Left ventricle myocardium inferior (tissue), 1 donor: ENCODE data around the gene WSCD2. TPM values are rescaled to one million over a fixed set of nuclear protein-coding genes. Genes with fewer than 3 reads are reported as not detected.
A peak's percentile ranks its signal among the peaks of the same experiment; 100 is the strongest.

Experiments
- DNase-seq: peaks from one replicate; pipeline ENCODE4 v3.0.0-alpha.2; 2020
- H3K27ac ChIP-seq: fragments of 200-600 bp; replicated peaks from 2 replicates; pipeline ENCODE4 v1.8.0; 2021
- H3K27me3 ChIP-seq: fragments of 200-600 bp; 2 replicates; pipeline ENCODE4 v1.8.0; 2021; ENCODE audit warnings: low read depth
- H3K36me3 ChIP-seq: fragments of 200-600 bp; 2 replicates; pipeline ENCODE4 v1.8.0; 2021
- H3K4me1 ChIP-seq: fragments of 200-600 bp; 2 replicates; pipeline ENCODE4 v1.8.0; 2021
- H3K4me3 ChIP-seq: fragments of 200-600 bp; 2 replicates; pipeline ENCODE4 v1.8.0; 2021; ENCODE audit warnings: mild to moderate bottlenecking, moderate library complexity
- H3K9me3 ChIP-seq: fragments of 200-600 bp; replicated peaks from 2 replicates; pipeline ENCODE4 v1.8.0; 2021
- intact Hi-C: fragments of 100-400 bp; cut with micrococcal nuclease; formaldehyde crosslinking; loops from one replicate; pipeline ENCODE4 v1.11.0; 2022
- total RNA-seq: library from RNA; stranded (reverse); fragmentation: NEBNext Ultra II Directional; extraction: Animal tissue kit (Norgen Biotek cat#: 25700); gene quantifications from one replicate; pipeline ENCODE4 v1.2.1, GENCODE V29; 2021
- TF ChIP-seq, protein P1 (sequence below): fragments of 200-600 bp; IDR thresholded peaks from 2 replicates; pipeline ENCODE4 v1.8.0; 2021; ENCODE audit warnings: antibody characterized with exemption, mild to moderate bottlenecking, borderline replicate concordance
- donor health status: DM: no; HTN: yes; CAD: no; lungs with severe emphysema.

The WSCD2 gene
- total RNA-seq, 1 donor from 2014 or later = 0.14 TPM

DNA sequence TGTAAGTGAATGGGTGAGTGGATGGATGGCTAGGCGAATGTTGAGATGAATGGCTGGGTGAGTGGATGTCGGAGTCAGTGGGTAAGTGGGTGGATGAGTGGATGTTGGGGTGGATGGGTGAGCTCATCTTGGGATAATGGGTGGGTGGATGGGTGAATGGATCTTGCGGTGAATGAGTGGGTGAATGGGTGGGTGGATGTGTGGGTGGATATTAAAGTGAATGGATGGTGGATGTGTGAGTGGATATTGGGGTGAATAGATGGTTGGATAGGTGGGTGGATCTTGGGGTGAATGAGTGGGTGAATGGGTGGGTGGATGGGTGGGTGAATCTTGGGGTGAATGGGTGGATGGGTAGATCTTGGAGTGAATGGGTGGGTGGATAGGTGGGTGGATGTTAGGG is 158.1 kb downstream of the WSCD2 start:
- DNase-seq = no peak
- H3K4me1 ChIP-seq = peaks cover 32% of the 10 kb centered on the region
- H3K27ac ChIP-seq = no peak overlapping the region
- intact Hi-C loops = no loop called here
- H3K27me3 ChIP-seq = peaks cover 12% of the 10 kb centered on the region
- TF ChIP-seq, protein P1, sequence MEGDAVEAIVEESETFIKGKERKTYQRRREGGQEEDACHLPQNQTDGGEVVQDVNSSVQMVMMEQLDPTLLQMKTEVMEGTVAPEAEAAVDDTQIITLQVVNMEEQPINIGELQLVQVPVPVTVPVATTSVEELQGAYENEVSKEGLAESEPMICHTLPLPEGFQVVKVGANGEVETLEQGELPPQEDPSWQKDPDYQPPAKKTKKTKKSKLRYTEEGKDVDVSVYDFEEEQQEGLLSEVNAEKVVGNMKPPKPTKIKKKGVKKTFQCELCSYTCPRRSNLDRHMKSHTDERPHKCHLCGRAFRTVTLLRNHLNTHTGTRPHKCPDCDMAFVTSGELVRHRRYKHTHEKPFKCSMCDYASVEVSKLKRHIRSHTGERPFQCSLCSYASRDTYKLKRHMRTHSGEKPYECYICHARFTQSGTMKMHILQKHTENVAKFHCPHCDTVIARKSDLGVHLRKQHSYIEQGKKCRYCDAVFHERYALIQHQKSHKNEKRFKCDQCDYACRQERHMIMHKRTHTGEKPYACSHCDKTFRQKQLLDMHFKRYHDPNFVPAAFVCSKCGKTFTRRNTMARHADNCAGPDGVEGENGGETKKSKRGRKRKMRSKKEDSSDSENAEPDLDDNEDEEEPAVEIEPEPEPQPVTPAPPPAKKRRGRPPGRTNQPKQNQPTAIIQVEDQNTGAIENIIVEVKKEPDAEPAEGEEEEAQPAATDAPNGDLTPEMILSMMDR = no peak
- H3K9me3 ChIP-seq = no peaks in the 10 kb centered on the region
- H3K4me3 ChIP-seq = no peak overlapping the region
- peaks cover 8% of the 10 kb centered on the region for H3K36me3 ChIP-seq

DNA sequence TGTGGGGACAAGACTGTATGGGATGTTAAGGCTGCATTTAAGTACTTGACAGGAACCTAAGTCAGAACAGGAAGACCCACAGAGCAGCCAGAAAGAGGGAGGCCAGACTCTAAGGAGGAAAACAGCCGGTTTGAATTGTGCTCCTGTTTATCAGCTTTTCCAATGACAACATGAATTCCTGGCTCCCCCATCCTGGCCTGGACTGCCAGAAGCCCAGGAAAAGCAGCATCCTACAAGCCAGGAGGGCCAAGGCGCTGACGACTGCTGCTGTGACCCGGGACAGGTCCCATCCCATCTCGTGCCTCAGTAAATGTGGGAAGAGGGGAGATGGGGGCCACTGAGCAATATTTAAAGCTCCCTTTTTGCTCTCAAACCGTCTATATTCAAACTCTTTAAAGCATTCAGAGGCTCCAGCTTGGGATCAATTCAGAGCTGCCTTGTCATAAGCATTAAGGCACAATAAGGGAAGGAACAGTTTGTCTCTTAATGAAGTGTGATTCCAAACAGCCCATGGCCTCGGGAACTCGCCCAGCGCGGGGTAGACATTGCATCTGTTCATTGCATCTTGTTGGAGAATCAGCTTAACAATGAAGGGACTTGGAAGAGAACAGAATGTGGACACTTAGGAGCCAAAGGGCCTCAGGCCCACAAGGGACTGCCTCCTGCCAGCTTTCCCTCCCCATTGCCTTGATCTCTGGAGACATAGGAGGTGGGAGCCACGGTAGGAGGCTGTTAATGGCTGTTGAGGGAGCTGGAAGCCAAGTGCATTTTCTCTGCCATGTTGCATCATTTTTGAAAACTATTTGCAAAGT is 160.5 kb downstream of the WSCD2 start:
- peaks cover 9% of the 10 kb centered on the region for H3K27me3 ChIP-seq
- H3K36me3 ChIP-seq = peaks cover 9% of the 10 kb centered on the region
- H3K27ac ChIP-seq = peak overlapping the region; percentile 82
- H3K9me3 ChIP-seq = no peaks in the 10 kb centered on the region
- TF ChIP-seq, protein P1 = no peak
- H3K4me1 ChIP-seq = peaks cover 26% of the 10 kb centered on the region
- intact Hi-C loops = no loop called here
- H3K4me3 ChIP-seq = no peak overlapping the region
- peak; percentile 72 for DNase-seq

DNA sequence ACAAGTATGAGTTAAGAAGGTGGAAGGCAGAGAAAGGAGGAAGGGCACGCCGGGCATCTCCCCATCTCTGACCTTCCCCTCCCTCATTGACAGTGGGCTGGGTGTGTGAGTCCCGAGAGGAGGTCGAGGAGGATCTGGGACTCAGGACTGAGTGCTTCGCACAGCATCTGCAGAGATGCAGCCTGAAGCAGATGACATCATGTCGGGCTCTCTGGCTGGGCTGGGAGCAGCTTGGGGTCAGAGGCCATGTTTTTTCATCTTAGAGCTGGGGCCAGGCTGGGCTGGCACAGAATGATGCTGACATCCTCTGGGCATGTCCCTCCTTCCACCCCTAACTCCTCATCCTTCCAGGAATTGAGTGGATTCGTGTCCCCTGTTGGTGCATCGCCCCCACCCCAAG is 166.6 kb downstream of the WSCD2 start:
- H3K4me1 ChIP-seq = peaks cover 43% of the 10 kb centered on the region
- DNase-seq = no peak
- H3K27me3 ChIP-seq = peaks cover 6% of the 10 kb centered on the region
- H3K36me3 ChIP-seq = peaks cover 9% of the 10 kb centered on the region
- TF ChIP-seq, protein P1 = no peak
- intact Hi-C loops = no loop called here
- H3K27ac ChIP-seq = no peak overlapping the region
- no peak overlapping the region for H3K4me3 ChIP-seq
- H3K9me3 ChIP-seq = no peaks in the 10 kb centered on the region

DNA sequence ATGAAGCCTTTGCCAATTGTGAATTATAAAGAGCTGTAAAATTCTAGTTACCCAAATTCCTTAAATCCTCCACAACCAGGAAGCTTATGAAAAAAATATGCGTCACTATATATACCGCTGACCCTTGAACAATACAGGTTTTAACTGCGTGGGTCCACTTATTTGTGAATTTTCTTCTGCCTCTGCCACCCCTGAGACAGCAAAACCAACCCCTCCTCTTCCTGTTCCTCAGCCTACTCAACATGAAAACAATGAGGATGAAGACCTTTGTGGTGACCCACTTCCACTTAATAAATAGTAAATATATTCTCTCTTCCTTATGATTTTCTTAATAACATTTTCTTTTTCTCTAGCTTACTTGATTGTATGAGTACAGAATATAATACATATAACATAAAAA is 167.9 kb downstream of the WSCD2 start:
- H3K27me3 ChIP-seq = no peaks in the 10 kb centered on the region
- peak overlapping the region; percentile 11 for H3K27ac ChIP-seq
- H3K4me3 ChIP-seq = no peak overlapping the region
- TF ChIP-seq, protein P1 = no peak
- intact Hi-C loops = no loop called here
- peaks cover 4% of the 10 kb centered on the region for H3K36me3 ChIP-seq
- no peak for DNase-seq
- H3K4me1 ChIP-seq = peaks cover 51% of the 10 kb centered on the region
- H3K9me3 ChIP-seq = no peaks in the 10 kb centered on the region

DNA sequence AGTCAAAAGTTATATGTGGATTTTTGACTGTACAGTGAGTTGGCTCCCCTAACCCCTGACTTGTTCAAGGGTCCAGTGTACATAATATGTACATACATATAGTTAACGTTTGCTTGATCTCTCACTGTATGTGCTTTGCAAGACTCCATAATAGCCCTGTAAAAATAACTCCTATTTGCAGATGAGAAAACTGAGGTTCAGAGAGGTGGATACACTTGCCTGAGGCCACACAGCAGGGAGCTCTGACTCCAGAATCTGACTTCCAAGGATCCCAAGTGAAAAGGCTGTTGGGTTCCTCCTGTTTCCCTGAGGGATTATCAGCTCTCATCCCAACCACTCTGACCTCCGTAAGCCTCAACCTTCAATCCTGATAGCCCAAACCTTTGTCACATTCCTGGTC is 168.3 kb downstream of the WSCD2 start:
- no peaks in the 10 kb centered on the region for H3K36me3 ChIP-seq
- H3K9me3 ChIP-seq = no peaks in the 10 kb centered on the region
- TF ChIP-seq, protein P1 = no peak
- intact Hi-C loops = no loop called here
- peaks cover 56% of the 10 kb centered on the region for H3K4me1 ChIP-seq
- no peaks in the 10 kb centered on the region for H3K27me3 ChIP-seq
- peak overlapping the region; percentile 11 for H3K27ac ChIP-seq
- DNase-seq = no peak
- H3K4me3 ChIP-seq = no peak overlapping the region
